NCI-H345 treated with DMSO at 0.1 percent for 48 hours (cell line): ENCODE measurements around the gene TAS2R43.
"Not testable (repeated sequence)": the region's sequence is repeated elsewhere in the genome, so short reads cannot be mapped to it uniquely, and the experiment has no call there.

Experiments
- DNase-seq: peaks from one replicate; lab custom pipeline; 2025; ENCODE audit not compliant: unreplicated experiment; lab: John Stamatoyannopoulos, UW

The TAS2R43 gene

GRCh38 chr12:11062194-11062593, 29.9 kb downstream of the TAS2R43 start, which contains the start of gene TAS2R46:
Gene TAS2R46, minus strand, starts transcription at chr12:11062294. Its CDS starts 0 bp downstream, at chr12:11062294.
- DNase-seq, result not testable (repeated sequence)

DNA sequence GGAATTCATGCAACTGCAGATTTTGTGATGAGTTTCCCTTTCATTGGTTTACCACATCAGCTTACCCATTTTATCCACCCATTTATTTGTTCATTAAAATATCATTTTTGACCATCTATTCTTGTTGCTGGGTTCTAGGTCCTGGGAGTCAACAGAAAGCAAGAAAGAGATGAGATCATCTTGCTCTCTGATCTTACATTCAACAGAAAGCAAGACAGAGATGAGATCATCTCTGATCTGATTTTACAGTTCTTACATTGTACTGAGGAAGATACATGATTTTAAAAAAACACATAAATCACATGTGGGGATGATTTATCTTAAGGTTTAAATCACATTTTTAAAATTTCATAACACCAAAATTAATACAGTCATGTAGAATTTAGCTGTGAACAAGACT, 32.3 kb downstream of the TAS2R43 start:
- DNase-seq, result no peak

DNA sequence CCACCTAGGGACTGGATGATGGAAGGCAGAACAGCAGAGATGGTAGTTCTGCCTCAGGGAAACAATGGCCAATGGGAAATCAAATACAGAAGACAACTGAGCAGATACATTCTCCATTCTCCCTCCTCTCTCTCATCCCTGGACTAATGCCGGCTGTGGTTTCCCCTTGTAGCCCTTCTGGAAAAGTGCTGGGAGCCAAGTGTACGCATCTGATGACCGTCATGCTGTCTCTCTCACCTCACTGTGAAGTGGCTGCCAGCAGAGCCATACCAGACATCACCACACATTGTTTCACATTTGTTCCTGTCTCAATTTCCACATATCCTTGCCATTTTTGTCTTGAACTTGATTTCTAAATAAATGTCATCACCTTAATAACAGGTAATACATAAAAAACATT, 33.1 kb downstream of the TAS2R43 start:
- no peak for DNase-seq

DNA sequence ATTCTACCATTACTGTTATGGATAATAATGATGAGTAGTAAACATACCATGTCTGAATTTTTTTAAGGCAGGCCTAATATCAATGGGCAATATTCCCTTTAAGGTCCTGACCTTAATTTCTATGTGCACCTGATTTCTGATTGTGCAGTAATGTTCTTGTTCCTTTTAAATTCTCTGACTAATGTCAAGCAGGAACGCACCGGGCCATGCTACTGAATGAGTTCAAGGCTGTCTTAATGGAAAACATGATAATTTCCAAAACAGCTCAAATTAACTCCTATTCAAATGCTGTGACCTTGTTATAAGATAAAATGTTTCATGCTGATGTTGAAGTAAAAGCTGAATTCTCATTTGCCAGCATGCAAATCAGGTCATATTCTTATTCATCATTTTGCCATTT, 36.8 kb downstream of the TAS2R43 start:
- DNase-seq, result no peak

- DNase-seq, result not testable (repeated sequence)
These were observed 42.1 kb downstream of the TAS2R43 start for GRCh38 chr12:11049806-11050531.

- DNase-seq, result not testable (repeated sequence)
These were observed 50.7 kb downstream of the TAS2R43 start for GRCh38 chr12:11041366-11041765.
